Measurements from ENCODE around the gene UBE3B. TPM values are rescaled to one million over a fixed set of nuclear protein-coding genes. Genes with fewer than 3 reads are reported as not detected.

Gene UBE3B
- total and polyA plus RNA-seq, 2 donors (not counting 1 experiment from before 2014, with no cell fraction given) = 27.2 to 52.1 TPM

DNA sequence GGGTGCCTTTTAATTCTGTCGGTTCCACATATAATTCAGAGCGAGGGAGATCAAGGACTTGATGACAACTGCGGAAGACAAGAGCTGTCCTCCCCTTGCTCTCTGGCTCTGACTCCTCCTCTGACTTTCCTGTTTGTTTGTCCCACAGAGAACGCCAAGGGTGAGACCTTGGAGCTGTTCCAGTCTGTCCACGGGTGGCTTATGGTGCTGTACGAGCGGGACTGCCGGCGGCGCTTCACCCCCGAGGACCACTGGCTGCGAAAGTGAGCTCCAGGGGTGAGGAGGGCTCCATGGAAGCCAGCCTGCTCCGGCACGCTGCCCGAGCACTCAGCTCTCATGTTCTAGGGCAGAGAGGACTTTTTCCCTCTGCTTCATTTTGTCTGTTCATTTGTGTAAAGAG lies 32.8 kb downstream of the UBE3B start:
- 98% methylated on average over 14 of the region's 15 CpGs for WGBS (ENCODE audit: insufficient coverage)
- intact Hi-C loops (cut with micrococcal nuclease) = no loop called here
- CTCF ChIA-PET = interaction anchor here (1.0 kb wide), 1 partner anchor 37 kb away, joined by 3 read pairs; no protein-coding TSS in a partner anchor

DNA sequence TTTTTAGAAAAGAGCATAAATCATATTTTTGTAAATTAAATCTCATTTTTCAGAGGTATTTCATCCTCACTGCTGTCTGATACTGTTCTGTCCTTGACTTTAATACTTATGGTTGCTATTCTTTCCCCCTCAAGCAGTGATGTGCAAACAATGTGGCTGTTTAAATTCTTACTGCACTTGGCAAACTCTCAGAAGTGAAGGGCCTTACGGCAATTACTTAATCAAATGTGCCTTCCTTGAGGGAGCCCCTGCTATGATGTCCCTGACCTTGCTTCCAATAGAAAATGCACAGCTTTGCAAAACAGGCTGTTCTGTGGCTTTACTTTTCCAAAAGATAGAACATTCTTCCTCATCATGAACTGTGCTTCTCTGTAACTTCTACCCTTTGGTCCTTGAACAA lies 35.2 kb downstream of the UBE3B start:
- Histone ChIP-seq H2AFZ (ENCODE audit: insufficient read depth, low read depth, low read length, poor library complexity, severe bottlenecking) (no peak overlapping the region), H3K27ac (ENCODE audit: low read length in 2 of 2) (no peak overlapping the region), H3K4me2 (replicated peaks; ENCODE audit: low read depth, low read length, poor library complexity, severe bottlenecking) (no peak overlapping the region), H3K4me3 (ENCODE audit: control extremely low read depth in 1 of 5, extremely low read depth in 1 of 5, insufficient read depth in 1 of 5, low read depth in 2 of 5, low read length in 4 of 5) (no peak overlapping the region), H3K4me1 (ENCODE audit: control insufficient read depth in 2 of 2, insufficient read depth in 2 of 2, low read length in 2 of 2) (no peaks in the 10 kb centered on the region), H3K9ac (ENCODE audit: low read length) (no peak overlapping the region), H4K20me1 (ENCODE audit: control insufficient read depth, insufficient read depth, low read length, poor library complexity, severe bottlenecking) (no peaks in the 10 kb centered on the region), H3K9me3 (ENCODE audit: control extremely low read depth in 1 of 3, control insufficient read depth in 2 of 3, insufficient read depth in 1 of 3, low read length in 2 of 3) (no peaks in the 10 kb centered on the region), H3K27me3 (replicated peaks in 1 of 4; ENCODE audit: control extremely low read depth in 1 of 4, control insufficient read depth in 3 of 4, insufficient read depth in 4 of 4, low read length in 3 of 4) (no peaks in the 10 kb centered on the region), H3K79me2 (ENCODE audit: control insufficient read depth, insufficient read depth, low read length) (no peaks in the 10 kb centered on the region), H3K36me3 (replicated peaks in 1 of 2; ENCODE audit: control extremely low read depth in 1 of 2, control insufficient read depth in 1 of 2, extremely low read depth in 1 of 2, insufficient read depth in 2 of 2, low read length in 1 of 2) (peaks cover 20 to 75% of the 10 kb centered on the region in 2 experiments)
- WGBS (ENCODE audit: insufficient coverage) = 100% methylated on average over 1 of the region's 1 CpG
- Mint-ChIP-seq H3K27ac (no peak overlapping the region), H3K4me3 (no peak overlapping the region), H3K27me3 (no peaks in the 10 kb centered on the region), H3K9me3 (ENCODE audit: insufficient read depth) (no peaks in the 10 kb centered on the region), H3K4me1 (no peaks in the 10 kb centered on the region)
- DNase-seq (no peak), ATAC-seq (ENCODE audit: low read depth) (no peak)
- intact Hi-C loops (cut with micrococcal nuclease) = no loop called here
- ChIA-PET POLR2A (no interaction called here), CTCF (no interaction called here)
- TF ChIP-seq CTCF (IDR thresholded peaks at IDR 0.05) = no peak
- TF ChIP-seq EZH2 (IDR thresholded peaks at IDR 0.05; ENCODE audit: borderline replicate concordance, insufficient read depth, low read depth, low read length, poor library complexity, severe bottlenecking) = no peak

More for the DNA sequence above, 32.8 kb downstream of the UBE3B start:
- Histone ChIP-seq H3K27me3 (replicated peaks in 1 of 4; ENCODE audit: control extremely low read depth in 1 of 4, control insufficient read depth in 3 of 4, insufficient read depth in 4 of 4, low read length in 3 of 4) (no peaks in the 10 kb centered on the region), H3K9ac (ENCODE audit: low read length) (no peak overlapping the region), H3K79me2 (ENCODE audit: control insufficient read depth, insufficient read depth, low read length) (no peaks in the 10 kb centered on the region), H3K4me3 (ENCODE audit: control extremely low read depth in 1 of 5, extremely low read depth in 1 of 5, insufficient read depth in 1 of 5, low read depth in 2 of 5, low read length in 4 of 5) (no peak overlapping the region), H3K4me2 (replicated peaks; ENCODE audit: low read depth, low read length, poor library complexity, severe bottlenecking) (no peak overlapping the region), H3K9me3 (ENCODE audit: control extremely low read depth in 1 of 3, control insufficient read depth in 2 of 3, insufficient read depth in 1 of 3, low read length in 2 of 3) (no peaks in the 10 kb centered on the region), H2AFZ (ENCODE audit: insufficient read depth, low read depth, low read length, poor library complexity, severe bottlenecking) (no peak overlapping the region), H3K36me3 (replicated peaks in 1 of 2; ENCODE audit: control extremely low read depth in 1 of 2, control insufficient read depth in 1 of 2, extremely low read depth in 1 of 2, insufficient read depth in 2 of 2, low read length in 1 of 2) (peaks cover 27 to 84% of the 10 kb centered on the region in 2 experiments), H4K20me1 (ENCODE audit: control insufficient read depth, insufficient read depth, low read length, poor library complexity, severe bottlenecking) (no peaks in the 10 kb centered on the region), H3K4me1 (ENCODE audit: control insufficient read depth in 2 of 2, insufficient read depth in 2 of 2, low read length in 2 of 2) (no peaks in the 10 kb centered on the region), H3K27ac (ENCODE audit: low read length in 2 of 2) (no peak overlapping the region)
- POLR2A ChIA-PET = no interaction called here
- H3K4me3 Mint-ChIP-seq = no peak overlapping the region
- no peak for TF ChIP-seq CTCF (IDR thresholded peaks at IDR 0.05)
- TF ChIP-seq EZH2 (IDR thresholded peaks at IDR 0.05; ENCODE audit: borderline replicate concordance, insufficient read depth, low read depth, low read length, poor library complexity, severe bottlenecking) = no peak
- no peaks in the 10 kb centered on the region for H3K9me3 Mint-ChIP-seq (ENCODE audit: insufficient read depth)
- no peak for DNase-seq
- H3K4me1 Mint-ChIP-seq = no peaks in the 10 kb centered on the region
- no peak for ATAC-seq (ENCODE audit: low read depth)
- no peaks in the 10 kb centered on the region for H3K27me3 Mint-ChIP-seq
- no peak overlapping the region for H3K27ac Mint-ChIP-seq

Measured in B cell (primary cell).